Astrocyte of the spinal cord (primary cell): Measurements from ENCODE around the gene TET1.
"Not testable (repeated sequence)": the region's sequence is repeated elsewhere in the genome, so short reads cannot be mapped to it uniquely, and the experiment has no call there.

Source experiments
- DNase-seq: peaks from one replicate; pipeline ENCODE4 v3.0.0; 2011; ENCODE audit warnings: low read depth, low spot score
- H3K4me3 ChIP-seq: 2 replicates; pipeline ENCODE4 v1.5.1; 2011; ENCODE audit warnings: low read depth, mild to moderate bottlenecking, low read length, moderate library complexity
- CTCF ChIP-seq: IDR thresholded peaks from 2 replicates; pipeline ENCODE4 v1.5.1; 2012; ENCODE audit warnings: low read depth, mild to moderate bottlenecking, low read length, inconsistent platforms
- in situ Hi-C: cut with HindIII; loops from 2 replicates; pipeline ENCODE4 v1.10.0; 2017; ENCODE audit warnings: low sequenced_read_pairs

TET1 gene

DNA sequence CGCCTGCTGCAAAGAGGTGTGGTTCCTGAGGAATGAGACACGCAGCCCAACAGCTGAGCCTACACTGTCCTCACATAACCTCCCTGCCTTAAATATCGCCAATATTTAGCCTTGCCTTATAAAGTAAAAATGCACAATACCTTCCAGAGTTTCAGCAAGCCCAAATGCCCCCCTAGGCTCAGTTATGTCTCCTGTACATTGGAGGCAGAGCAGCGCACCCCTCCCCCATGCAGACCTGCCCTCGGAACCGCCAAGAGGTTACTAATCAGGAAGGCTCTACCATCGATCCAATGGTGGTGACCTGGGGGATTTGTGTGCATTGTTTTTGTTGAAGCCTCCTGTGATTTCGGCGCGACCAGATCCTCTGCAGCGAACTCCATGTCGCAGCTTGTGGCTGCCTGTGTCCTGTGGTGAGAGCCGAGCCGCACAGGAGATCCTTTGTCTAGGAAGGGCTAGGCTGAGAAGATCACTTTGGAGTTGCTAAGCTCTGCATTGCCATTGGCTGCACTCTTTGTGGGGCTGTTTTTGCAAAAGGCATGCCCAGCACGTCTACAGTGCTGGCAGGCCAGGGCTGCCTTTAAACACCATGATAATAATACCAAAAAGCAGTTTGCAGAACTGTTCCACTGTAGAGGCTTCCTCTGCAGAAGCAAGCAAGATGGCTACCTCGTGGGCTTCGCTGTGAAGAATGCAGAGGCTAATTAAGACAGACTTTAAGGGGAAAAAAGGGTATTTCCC lies 40.1 kb downstream of the TET1 start:
- DNase-seq, result peak; percentile 93
- H3K4me3 ChIP-seq, result peak overlapping the region; percentile 46
- no peak for TF ChIP-seq CTCF
- in situ Hi-C loops, result no loop called here

DNA sequence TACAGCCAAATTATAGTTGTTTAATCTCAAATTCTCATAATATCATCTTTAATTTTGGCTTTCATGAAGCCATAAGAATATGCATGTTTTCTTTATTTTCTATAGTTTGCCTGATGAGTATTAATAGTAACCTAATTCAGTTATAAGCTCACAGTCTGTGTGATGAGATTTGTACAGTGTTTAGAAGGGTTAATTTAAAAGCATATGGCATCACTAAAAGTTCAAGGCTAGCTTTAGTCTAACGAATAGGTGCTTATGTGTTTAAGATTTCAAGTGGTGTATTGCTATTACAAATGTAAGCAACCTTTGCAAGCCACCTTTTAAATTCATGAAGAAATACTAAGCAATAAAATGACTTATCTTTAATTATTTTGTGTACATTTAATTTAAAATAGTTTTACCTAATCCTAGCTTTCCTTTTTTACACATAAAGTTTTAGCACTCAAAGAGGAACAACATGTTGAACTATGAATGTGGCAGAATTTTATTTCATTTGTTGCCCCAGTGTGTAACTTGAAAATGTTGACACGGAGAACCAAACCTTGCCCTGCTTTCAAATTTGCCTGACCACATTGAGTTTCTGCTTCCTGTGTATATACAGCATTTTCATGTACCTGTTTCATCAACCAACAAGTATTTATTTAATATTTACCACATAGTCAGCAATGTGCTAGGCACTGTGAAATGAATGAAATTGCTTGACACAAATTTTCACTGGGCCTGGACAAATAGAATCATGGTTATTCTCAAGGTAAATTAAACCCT lies 41.5 kb downstream of the TET1 start:
- no peak for DNase-seq
- H3K4me3 ChIP-seq, result peak overlapping the region; percentile 46
- in situ Hi-C loops, result no loop called here
- no peak for TF ChIP-seq CTCF

DNA sequence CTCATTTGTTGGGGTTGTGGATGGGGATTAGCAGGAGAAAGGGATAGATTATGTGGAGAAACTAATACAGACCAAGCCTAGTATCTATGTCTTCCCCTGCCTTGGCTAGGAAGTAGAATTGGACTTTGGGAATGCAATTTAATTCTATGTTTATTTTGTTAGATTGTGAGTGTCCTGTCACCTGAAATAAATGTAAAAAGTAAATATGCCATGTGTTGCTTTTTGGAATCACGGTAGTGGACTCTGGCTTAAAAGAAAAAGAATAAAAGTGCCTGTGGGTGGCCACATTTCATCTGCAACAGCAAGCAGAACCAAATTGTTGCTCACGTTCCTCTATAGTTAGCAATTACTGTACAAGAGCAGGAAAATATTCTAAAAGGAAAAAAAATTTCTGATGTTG lies 42.3 kb downstream of the TET1 start:
- in situ Hi-C loops, result no loop called here
- DNase-seq, result no peak
- H3K4me3 ChIP-seq, result no peak overlapping the region
- TF ChIP-seq CTCF, result no peak

- in situ Hi-C loops, result no loop called here
- TF ChIP-seq CTCF, result no peak
- no peak overlapping the region for H3K4me3 ChIP-seq
- no peak for DNase-seq
Measured at GRCh38 chr10:68603766-68604165, 43.6 kb downstream of the TET1 start.

DNA sequence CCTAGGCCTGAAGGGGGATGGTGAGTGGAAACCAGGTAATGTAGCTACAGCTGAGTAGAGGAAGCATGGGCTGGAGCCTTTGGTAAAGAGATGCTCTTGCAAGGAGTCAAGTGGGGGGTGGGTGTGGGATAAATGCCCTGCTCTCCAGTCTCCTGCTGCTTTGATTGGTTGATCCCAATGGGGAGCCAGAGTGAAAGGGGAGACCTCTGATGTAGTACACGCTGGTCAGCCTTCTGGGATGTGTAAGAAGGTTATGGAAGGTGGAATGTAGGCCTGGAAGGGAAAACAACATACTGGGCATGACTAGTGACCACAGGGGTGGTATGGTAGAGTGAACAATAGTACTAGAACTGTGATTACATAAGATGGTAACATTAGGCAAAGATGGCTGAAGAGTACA lies 44.3 kb downstream of the TET1 start:
- H3K4me3 ChIP-seq, result no peak overlapping the region
- TF ChIP-seq CTCF, result no peak
- DNase-seq, result peak; percentile 55
- in situ Hi-C loops, result no loop called here

DNA sequence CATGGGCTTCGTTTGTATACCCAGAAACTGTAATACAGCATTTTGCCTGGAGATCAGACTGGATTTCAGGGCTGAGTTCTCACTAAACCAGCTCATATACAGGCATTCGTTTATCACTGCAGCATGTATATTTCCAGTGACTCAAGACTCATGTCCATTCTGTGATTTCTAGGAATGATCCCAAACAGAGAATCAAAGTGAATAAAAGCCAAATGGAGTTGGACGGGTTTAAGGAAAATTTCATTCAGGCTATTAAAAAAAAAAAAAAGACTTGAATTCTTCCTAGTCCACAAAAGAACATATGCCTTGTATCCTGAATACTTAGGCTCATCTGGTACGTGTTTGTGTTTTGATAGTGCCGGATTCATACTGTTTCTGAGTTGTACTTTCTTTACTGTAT lies 46.8 kb downstream of the TET1 start:
- no peak overlapping the region for H3K4me3 ChIP-seq
- in situ Hi-C loops, result no loop called here
- DNase-seq, result no peak
- no peak for TF ChIP-seq CTCF

- H3K4me3 ChIP-seq, DNase-seq, in situ Hi-C loops: not testable (repeated sequence)
Measured at GRCh38 chr10:68610023-68610422, 49.9 kb downstream of the TET1 start.
